HG03442 (cell line): ENCODE measurements around the gene KCNIP4.

ENCODE experiments used
- ATAC-seq: cut with Tn5 transposase; IDR thresholded peaks from one replicate; pipeline ENCODE4 v1.9.1; 2021; ENCODE audit warnings: mild to moderate bottlenecking, moderate library complexity; ENCODE audit not compliant: unreplicated experiment

KCNIP4 gene

GRCh38 chr4:21002286-21002685 is 946.3 kb downstream of the KCNIP4 start:
- no peak for ATAC-seq

DNA sequence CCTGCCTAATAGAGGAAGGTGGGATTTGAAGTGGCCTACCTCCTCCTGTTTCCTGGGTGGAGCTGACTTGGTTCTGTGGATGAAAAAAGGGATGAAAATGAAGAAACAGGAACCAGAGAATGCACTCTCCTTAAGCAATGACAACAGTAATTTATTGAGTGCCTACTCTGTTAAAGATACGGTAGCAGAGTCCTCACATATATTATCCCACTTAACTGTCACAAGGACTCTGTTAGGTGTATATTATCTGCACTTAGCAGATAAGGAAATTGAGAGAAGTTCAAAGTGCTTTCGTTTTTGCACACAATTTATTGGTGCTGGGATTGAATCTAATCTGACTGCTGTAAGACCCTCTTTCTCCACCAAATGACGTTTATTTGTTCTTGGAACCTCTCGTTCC is 947.1 kb downstream of the KCNIP4 start:
- no peak for ATAC-seq

DNA sequence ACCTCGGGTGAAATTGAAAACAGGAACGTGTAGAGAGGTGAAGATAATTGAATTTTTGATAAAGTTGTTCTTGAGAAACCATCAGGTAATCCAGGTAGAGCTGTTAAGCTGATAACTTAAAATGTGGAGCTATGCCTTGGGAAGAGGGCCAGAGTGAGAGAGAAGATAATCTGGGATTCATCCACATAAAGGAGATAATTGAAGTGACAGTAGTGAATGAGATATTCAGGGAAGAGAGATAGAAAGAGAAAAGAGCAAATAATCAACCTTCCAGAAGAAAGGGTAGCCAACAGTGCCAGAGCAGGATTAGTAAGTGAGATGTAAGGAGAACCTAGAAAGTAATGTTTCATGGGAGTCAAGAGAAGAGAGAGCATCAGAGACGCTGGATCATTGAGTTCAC is 950.7 kb downstream of the KCNIP4 start:
- ATAC-seq: no peak

DNA sequence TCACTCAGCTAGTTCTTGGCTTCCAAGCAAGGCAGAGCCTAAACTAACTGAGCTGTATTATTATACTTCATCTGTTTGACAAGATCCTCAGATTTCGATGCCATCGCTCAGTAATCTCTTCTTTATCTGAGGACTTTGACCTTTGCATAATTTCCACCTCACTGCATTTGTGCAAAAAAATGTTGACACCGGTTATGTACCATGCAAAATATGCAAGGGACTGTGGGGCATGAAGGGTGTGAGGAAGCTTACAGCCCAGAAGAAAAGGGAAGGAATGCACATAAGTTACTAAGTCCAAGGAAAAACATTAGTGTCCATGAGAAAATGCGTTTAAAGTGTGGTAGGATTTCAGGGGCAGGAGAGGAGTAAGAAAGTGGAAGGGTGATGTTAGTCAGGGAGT is 953.0 kb downstream of the KCNIP4 start:
- no peak for ATAC-seq

- no peak for ATAC-seq
Measured at GRCh38 chr4:20995015-20995414, 953.6 kb downstream of the KCNIP4 start.

DNA sequence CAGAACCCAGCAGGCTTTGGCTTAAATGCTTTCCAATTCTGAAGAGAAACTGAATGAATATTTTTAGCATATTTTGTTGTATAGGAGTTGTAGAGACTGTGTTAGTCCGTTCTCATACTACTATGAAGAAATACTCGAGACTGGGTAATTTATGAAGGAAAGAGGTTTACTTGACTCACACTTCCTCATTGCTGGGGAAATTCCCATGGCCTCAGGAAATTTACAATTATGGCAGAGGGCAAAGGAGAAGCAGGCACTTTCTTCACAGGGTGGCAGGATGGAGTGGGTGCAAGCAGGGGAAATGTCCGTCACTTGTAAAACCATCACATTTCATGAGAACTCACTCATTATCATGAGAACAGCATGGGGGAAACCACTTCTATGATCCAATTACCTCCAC is 956.6 kb downstream of the KCNIP4 start:
- ATAC-seq: no peak

GRCh38 chr4:20987191-20987590 is 961.4 kb downstream of the KCNIP4 start:
- ATAC-seq: no peak

DNA sequence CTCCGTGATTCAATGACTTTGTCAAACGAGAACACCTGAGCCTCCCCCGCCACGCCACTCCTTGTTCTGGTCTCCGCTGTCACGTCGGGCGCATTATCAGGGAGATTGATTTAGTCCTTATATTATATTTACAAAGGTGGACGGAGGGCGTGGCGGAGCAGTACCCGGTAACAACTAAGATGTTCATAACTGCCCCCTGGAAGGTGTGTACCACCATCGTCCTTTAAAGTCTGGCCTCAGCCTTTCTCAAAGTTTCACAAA is 964.1 kb downstream of the KCNIP4 start:
- no peak for ATAC-seq

DNA sequence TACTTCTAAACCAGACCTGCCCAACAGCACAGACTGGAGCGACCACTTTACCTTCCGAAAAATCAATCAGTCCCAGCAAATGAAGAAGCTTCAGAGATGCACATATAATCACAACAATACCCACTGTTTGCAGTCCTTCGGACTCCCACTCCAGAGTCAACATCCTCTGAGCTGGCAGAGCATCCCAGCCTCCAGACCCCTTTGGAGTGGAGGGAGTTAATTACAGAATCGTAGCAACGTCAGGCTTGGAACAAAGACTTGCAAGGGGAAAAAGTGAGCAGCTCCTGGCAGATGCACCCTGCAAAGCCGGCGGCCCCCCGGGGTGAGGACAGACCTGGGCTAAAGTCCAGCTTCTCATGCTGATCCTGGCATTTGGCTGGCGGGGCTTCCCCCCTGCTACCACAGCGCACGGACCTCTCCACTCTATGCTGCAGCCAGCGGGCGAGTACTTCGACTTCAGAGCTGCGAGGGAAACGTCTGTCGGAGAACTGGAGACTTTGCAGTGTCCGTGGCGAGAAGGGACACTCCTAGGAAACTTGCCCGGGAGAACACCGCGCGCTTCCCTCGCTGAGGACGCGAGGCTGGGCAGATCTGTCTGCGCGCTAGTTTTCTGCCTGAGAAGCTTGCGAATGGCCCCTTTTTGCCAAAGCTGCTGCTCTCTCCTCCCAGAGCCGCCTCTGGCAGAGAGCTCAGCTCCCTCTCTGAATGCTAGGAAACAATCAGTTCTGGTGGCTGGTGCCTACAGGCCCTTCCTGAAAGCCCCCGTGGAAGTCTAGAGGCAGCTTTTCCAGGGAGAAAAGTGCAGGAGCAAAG is 964.6 kb downstream of the KCNIP4 start:
- no peak for ATAC-seq

DNA sequence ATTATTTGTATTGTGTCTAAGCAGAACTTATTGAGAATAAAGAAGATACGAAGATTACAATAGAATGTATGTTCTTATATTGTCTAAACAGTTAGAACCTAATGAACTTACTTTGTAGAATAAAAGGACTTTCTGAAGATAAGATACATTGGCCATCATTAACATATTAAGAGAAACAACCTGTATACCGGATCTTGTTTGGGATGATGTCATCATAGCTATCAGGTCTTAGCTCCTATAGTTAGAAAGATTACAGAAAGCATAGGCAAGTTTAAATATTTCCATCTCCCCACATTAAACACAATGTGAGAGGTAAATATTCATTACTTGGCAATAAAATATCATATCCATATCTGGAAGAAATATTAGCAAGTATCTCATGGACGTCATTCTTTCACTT is 966.0 kb downstream of the KCNIP4 start:
- ATAC-seq: no peak

- no peak for ATAC-seq
Measured at GRCh38 chr4:20960291-20960690, 988.3 kb downstream of the KCNIP4 start.

- ATAC-seq: no peak
Measured at GRCh38 chr4:20954541-20954940, 994.0 kb downstream of the KCNIP4 start.

DNA sequence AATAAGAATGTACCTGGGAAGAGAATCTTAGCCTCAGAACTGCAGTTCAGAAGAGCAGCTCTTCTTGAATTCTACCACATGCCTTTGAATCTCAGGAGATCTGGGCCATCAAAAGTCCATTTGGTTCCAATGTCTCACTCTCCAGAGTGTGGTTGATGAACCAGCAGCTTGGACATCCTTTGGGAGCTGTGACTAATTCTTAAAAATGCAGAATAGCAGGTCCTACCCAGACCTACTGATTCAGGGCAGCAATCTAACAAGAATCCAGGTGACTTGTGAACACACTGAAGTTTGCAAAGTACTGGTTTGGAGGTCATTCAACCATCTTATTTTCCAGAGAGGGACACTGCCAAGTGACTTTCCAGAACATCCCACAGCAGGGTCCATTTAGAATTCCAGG is 1003.6 kb downstream of the KCNIP4 start:
- ATAC-seq: no peak

- ATAC-seq: no peak
Measured at GRCh38 chr4:20944451-20944850, 1004.1 kb downstream of the KCNIP4 start.

GRCh38 chr4:20938204-20938603 is 1010.4 kb downstream of the KCNIP4 start:
- ATAC-seq: no peak

DNA sequence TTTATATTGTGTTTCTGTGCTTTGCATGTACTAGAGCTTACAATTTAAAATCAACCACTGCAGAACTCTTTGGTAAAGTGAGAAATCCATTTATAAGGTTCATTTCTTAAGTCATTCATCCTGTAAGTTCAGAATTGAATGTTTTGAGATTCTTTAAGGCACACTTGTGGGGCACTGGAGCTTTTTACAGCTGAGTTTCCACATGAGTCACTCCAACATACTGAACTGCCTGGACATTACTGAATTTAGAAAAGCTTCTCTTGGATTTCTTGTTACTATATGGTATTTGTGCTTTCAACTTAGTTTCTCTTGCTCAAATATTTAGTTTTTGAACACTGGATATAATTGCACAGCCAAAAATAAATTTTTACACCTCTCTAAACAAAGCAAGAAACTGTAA is 1022.0 kb downstream of the KCNIP4 start:
- no peak for ATAC-seq

GRCh38 chr4:20925176-20925575 is 1023.4 kb downstream of the KCNIP4 start:
- ATAC-seq: no peak

DNA sequence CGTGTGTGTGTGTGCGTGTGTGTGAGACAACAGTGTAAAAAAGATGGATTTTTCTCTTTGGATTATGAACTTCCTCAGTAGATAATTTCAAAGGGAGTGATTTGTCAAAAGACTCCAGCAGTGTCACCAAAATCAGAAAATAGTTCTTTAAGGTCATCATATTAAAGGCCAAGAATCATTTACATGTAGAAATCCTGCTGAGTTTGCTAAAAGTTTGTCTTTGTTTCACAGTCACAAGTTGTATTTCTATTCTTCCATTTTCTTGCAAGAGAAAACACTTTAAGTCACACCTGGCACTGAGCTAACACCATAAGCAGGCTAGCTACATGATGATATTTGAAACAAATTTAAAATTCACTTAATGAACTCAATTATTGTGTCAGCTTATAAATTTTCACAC is 1025.6 kb downstream of the KCNIP4 start:
- ATAC-seq: no peak

- no peak for ATAC-seq
Measured at GRCh38 chr4:20916106-20916505, 1032.5 kb downstream of the KCNIP4 start.

- ATAC-seq: no peak
Measured at GRCh38 chr4:20904966-20905365, 1043.6 kb downstream of the KCNIP4 start.

- ATAC-seq: no peak
Measured at GRCh38 chr4:20901851-20902250, 1046.7 kb downstream of the KCNIP4 start.

DNA sequence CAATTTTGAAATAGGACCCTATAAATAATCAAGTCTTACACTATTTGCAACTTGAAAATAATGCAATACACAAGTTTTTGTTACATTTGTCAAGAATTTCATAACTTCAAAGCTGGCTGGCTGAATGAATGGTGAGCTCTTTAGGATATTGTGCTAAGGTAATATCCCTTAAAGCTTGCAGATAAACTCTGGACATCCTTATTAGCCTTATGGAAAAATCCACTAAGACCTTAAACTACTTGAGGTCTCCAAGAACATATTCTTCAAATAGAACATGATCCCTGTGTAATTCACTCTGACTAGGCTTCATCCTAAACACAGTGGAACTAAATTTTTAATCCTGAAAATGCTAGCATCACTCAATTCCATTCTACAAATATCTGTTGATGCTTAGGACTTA is 1049.0 kb downstream of the KCNIP4 start:
- ATAC-seq: no peak

DNA sequence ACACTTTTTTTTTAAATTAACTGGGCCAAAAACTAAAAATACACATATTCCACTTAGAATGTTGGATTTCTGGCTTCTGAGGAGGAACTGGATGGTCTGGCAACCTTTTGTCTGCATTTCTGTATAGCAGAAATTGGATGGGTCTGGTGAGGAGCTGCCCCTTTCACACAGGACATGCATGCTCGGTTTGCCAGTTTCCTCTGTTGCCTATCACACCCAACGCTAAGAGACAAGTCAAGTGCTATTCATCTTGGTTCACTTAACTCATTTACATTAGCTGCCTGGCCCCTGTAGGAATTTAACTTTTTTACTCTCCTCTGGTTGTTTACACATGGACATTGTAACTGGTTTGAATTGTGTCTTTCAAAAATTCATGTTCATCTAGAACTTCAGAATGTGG is 1052.6 kb downstream of the KCNIP4 start:
- no peak for ATAC-seq
